H1 (cell line): ENCODE results near the gene POU6F2. TPM values are rescaled to one million over a fixed set of nuclear protein-coding genes. Genes with fewer than 3 reads are reported as not detected.

ENCODE experiments used
- CTCF ChIA-PET: fragments of 300-600 bp; sonication (Branson Sonifier 250); formaldehyde crosslinking; loops from one replicate; lab custom pipeline; 2021; ENCODE audit not compliant: partially characterized antibody; lab: Charles Lee
- POLR2A ChIA-PET: fragments of 300-600 bp; sonication (Branson Sonifier 250); formaldehyde crosslinking; loops from one replicate; lab custom pipeline; 2021; ENCODE audit warnings: inconsistent platforms; ENCODE audit not compliant: partially characterized antibody; lab: Charles Lee
- DNase-seq, 2 experiments: peaks; one replicate each; pipeline versions ENCODE4 v3.0.0 to v3.0.0-alpha.2; 2010 to 2022; ENCODE audit warnings: low spot score in 2 of 2, low read depth in 1 of 2, mixed read lengths in 1 of 2
- FAIRE-seq: peaks from 2 replicates; lab custom pipeline; 2011; peaks lifted over from hg19 to GRCh38; lab: Jason Lieb, UNC
- H2AFZ ChIP-seq: 2 replicates; pipeline ENCODE4 v1.8.1; 2012; ENCODE audit warnings: low read length, inconsistent platforms
- H2AK5ac ChIP-seq: 2 replicates; pipeline ENCODE4 v1.6.1; 2013; ENCODE audit warnings: low read depth, low read length
- H2BK120ac ChIP-seq: replicated peaks from 2 replicates; pipeline ENCODE3; 2013; ENCODE audit warnings: low read depth, low read length, inconsistent platforms
- H2BK12ac ChIP-seq: 2 replicates; pipeline ENCODE4 v1.6.1; 2013; ENCODE audit warnings: low read depth, low read length
- H2BK15ac ChIP-seq: 2 replicates; pipeline ENCODE4 v1.6.1; 2013; ENCODE audit warnings: low read length
- H2BK20ac ChIP-seq: 2 replicates; pipeline ENCODE4 v1.6.1; 2013; ENCODE audit warnings: low read length
- H2BK5ac ChIP-seq: 2 replicates; pipeline ENCODE4 v1.6.1; 2013; ENCODE audit warnings: low read depth, low read length
- H3K14ac ChIP-seq: 2 replicates; pipeline ENCODE4 v1.6.1; 2013; ENCODE audit warnings: inconsistent platforms; ENCODE audit not compliant: insufficient read length
- H3K18ac ChIP-seq: 2 replicates; pipeline ENCODE4 v1.6.1; 2013; ENCODE audit warnings: low read length; ENCODE audit errors: extremely low read depth
- H3K23ac ChIP-seq: 2 replicates; pipeline ENCODE4 v1.6.1; 2013; ENCODE audit warnings: inconsistent platforms; ENCODE audit not compliant: insufficient read length
- H3K23me2 ChIP-seq: 2 replicates; pipeline ENCODE4 v1.6.1; 2013; ENCODE audit warnings: low read depth, low read length
- H3K27ac ChIP-seq: 2 replicates; pipeline ENCODE4 v1.6.1; 2011; ENCODE audit warnings: low read depth, low read length, inconsistent platforms
- H3K27me3 ChIP-seq, 4 experiments: replicated peaks in 1 of 4; 1 replicate in 1 of 4; 2 replicates in 3 of 4; pipeline versions ENCODE4 v1.6.1 to v1.8.1; 2011 to 2013; ENCODE audit warnings: low read length in 3 of 4, mild to moderate bottlenecking in 3 of 4, inconsistent platforms in 2 of 4, mixed read lengths in 2 of 4, moderate library complexity in 1 of 4; ENCODE audit not compliant: control insufficient read depth in 3 of 4, insufficient read depth in 3 of 4; ENCODE audit errors: extremely low read depth in 1 of 4
- H3K36me3 ChIP-seq, 4 experiments: 2 replicates each; pipeline versions ENCODE4 v1.6.1 to v1.8.1; 2011 to 2013; ENCODE audit warnings: mild to moderate bottlenecking in 4 of 4, low read length in 3 of 4, moderate library complexity in 2 of 4, control low read depth in 1 of 4, inconsistent platforms in 1 of 4; ENCODE audit not compliant: insufficient read depth in 4 of 4, control insufficient read depth in 2 of 4
- H3K4ac ChIP-seq: replicated peaks from 2 replicates; pipeline ENCODE3; 2013; ENCODE audit warnings: low read length, low read depth, mixed read lengths, inconsistent platforms; ENCODE audit not compliant: insufficient read length
- H3K4me1 ChIP-seq, 4 experiments: replicated peaks in 1 of 4; 1 replicate in 1 of 4; 2 replicates in 3 of 4; pipeline versions ENCODE4 v1.6.1 to v1.8.1; 2011 to 2013; ENCODE audit warnings: low read length in 3 of 4, inconsistent platforms in 2 of 4, mixed read lengths in 1 of 4; ENCODE audit not compliant: insufficient read depth in 4 of 4, control insufficient read depth in 3 of 4
- H3K4me2 ChIP-seq, 2 experiments: 2 replicates each; pipeline versions ENCODE4 v1.6.1 to v1.8.1; 2011 to 2013; ENCODE audit warnings: low read depth in 2 of 2, low read length in 2 of 2, control low read depth in 1 of 2, inconsistent platforms in 1 of 2, mild to moderate bottlenecking in 1 of 2; ENCODE audit not compliant: insufficient read depth in 1 of 2
- H3K4me3 ChIP-seq, 4 experiments: fragments of 200-600, 300-600 bp in 1 of 4; sonication (generic), shearing (Covaris generic), sonication (Bioruptor Twin) in 1 of 4; 2 replicates each; pipeline versions ENCODE4 v1.5.1 to v1.8.1; 2011 to 2016; ENCODE audit warnings: low read length in 4 of 4, low read depth in 3 of 4, control low read depth in 2 of 4, inconsistent platforms in 2 of 4, mild to moderate bottlenecking in 2 of 4, mixed read lengths in 1 of 4, moderate library complexity in 1 of 4; ENCODE audit not compliant: insufficient read depth in 2 of 4; ENCODE audit errors: extremely low read depth in 1 of 4
- H3K56ac ChIP-seq: replicated peaks from 2 replicates; pipeline ENCODE3; 2013; ENCODE audit warnings: low read depth, mild to moderate bottlenecking, mixed read lengths, low read length, inconsistent platforms; ENCODE audit not compliant: insufficient read length
- H3K79me1 ChIP-seq: 2 replicates; pipeline ENCODE4 v1.6.1; 2013; ENCODE audit warnings: low read depth, low read length, control low read depth
- H3K79me2 ChIP-seq, 2 experiments: 2 replicates each; pipeline versions ENCODE4 v1.6.1 to v1.8.1; 2012 to 2013; ENCODE audit warnings: low read length in 2 of 2, mild to moderate bottlenecking in 2 of 2, inconsistent platforms in 1 of 2; ENCODE audit not compliant: insufficient read depth in 2 of 2, control insufficient read depth in 1 of 2
- H3K9ac ChIP-seq, 4 experiments: replicated peaks in 1 of 4; 1 replicate in 1 of 4; 2 replicates in 3 of 4; pipeline versions ENCODE4 v1.6.1 to v1.8.1; 2011 to 2013; ENCODE audit warnings: low read depth in 3 of 4, low read length in 3 of 4, control low read depth in 2 of 4, mild to moderate bottlenecking in 2 of 4, moderate library complexity in 2 of 4, inconsistent platforms in 1 of 4; ENCODE audit errors: extremely low read depth in 1 of 4
- H3K9me3 ChIP-seq, 2 experiments: 2 replicates each; pipeline versions ENCODE4 v1.6.1 to v1.8.1; 2012 to 2013; ENCODE audit warnings: mild to moderate bottlenecking in 2 of 2, moderate library complexity in 2 of 2, control low read depth in 1 of 2, inconsistent platforms in 1 of 2, low read depth in 1 of 2, low read length in 1 of 2, mixed read lengths in 1 of 2; ENCODE audit not compliant: insufficient read depth in 2 of 2
- H4K20me1 ChIP-seq, 2 experiments: replicated peaks in 1 of 2; 2 replicates each; pipeline versions ENCODE3 to v1.8.1; 2011 to 2013; ENCODE audit warnings: inconsistent platforms in 2 of 2, low read length in 2 of 2, mild to moderate bottlenecking in 1 of 2; ENCODE audit not compliant: insufficient read depth in 2 of 2, control insufficient read depth in 1 of 2
- H4K5ac ChIP-seq: 2 replicates; pipeline ENCODE4 v1.6.1; 2013; ENCODE audit warnings: low read length, low read depth, mixed read lengths, inconsistent platforms; ENCODE audit not compliant: insufficient read length
- H4K8ac ChIP-seq: 2 replicates; pipeline ENCODE4 v1.8.0; 2013; ENCODE audit warnings: mild to moderate bottlenecking, moderate library complexity, low read length, inconsistent platforms; ENCODE audit not compliant: insufficient read depth; ENCODE audit errors: extremely low read depth
- H4K91ac ChIP-seq: replicated peaks from 2 replicates; pipeline ENCODE3; 2013; ENCODE audit warnings: low read length, mixed read lengths, inconsistent platforms; ENCODE audit not compliant: insufficient read length
- BACH1 ChIP-seq: IDR thresholded peaks from 2 replicates; pipeline ENCODE4 v1.6.1; 2012; ENCODE audit warnings: low read length, improper control_type of control experiment
- CHD1 ChIP-seq: IDR thresholded peaks from 2 replicates; pipeline ENCODE4 v1.6.1; 2012; ENCODE audit warnings: low read depth, low read length, improper control_type of control experiment
- CTCF ChIP-seq, 3 experiments: IDR thresholded peaks; 1 replicate in 2 of 3; 2 replicates in 1 of 3; pipeline versions ENCODE4 v1.5.1 to v1.6.1; 2011; ENCODE audit warnings: low read length in 3 of 3, mild to moderate bottlenecking in 3 of 3, inconsistent platforms in 2 of 3, low read depth in 1 of 3, moderate library complexity in 1 of 3; ENCODE audit not compliant: insufficient read depth in 1 of 3; ENCODE audit errors: control extremely low read depth in 1 of 3
- EGR1 ChIP-seq: IDR thresholded peaks from 2 replicates; pipeline ENCODE4 v1.6.1; 2011; ENCODE audit warnings: low read depth, low read length, borderline replicate concordance
- JUND ChIP-seq: IDR thresholded peaks from 2 replicates; pipeline ENCODE4 v1.6.1; 2011; ENCODE audit warnings: mild to moderate bottlenecking, improper control_type of control experiment, low read length
- KDM1A ChIP-seq: fragments of 200-600, 300-600 bp; sonication (generic); IDR thresholded peaks from 2 replicates; pipeline ENCODE4 v1.7.1; 2016; ENCODE audit warnings: mild to moderate bottlenecking, low read length, borderline replicate concordance
- NRF1 ChIP-seq: IDR thresholded peaks from 2 replicates; pipeline ENCODE4 v1.6.1; 2011; ENCODE audit warnings: mild to moderate bottlenecking, low read depth, low read length, improper control_type of control experiment
- RXRA ChIP-seq: IDR thresholded peaks from 2 replicates; pipeline ENCODE4 v1.6.1; 2011; ENCODE audit warnings: low read depth, mild to moderate bottlenecking, low read length, moderate library complexity; ENCODE audit not compliant: insufficient read depth
- SP2 ChIP-seq: IDR thresholded peaks from 2 replicates; pipeline ENCODE4 v1.6.1; 2012; ENCODE audit warnings: mild to moderate bottlenecking, low read length, inconsistent platforms
- TAF1 ChIP-seq: IDR thresholded peaks from 2 replicates; pipeline ENCODE4 v1.6.1; 2011; ENCODE audit warnings: mild to moderate bottlenecking, low read depth, low read length
- USF2 ChIP-seq: IDR thresholded peaks from 2 replicates; pipeline ENCODE4 v1.6.1; 2011; ENCODE audit warnings: low read length, improper control_type of control experiment
- WGBS, 2 experiments: shearing (Covaris generic) in 1 of 2; methylation state at CpG; one replicate each; pipeline versions ENCODE4 v1.1.6 to v1.1.7; 2013 to 2015; ENCODE audit warnings: low lambda C conversion rate in 2 of 2, mixed read lengths in 2 of 2, inconsistent platforms in 1 of 2, low coverage in 1 of 2, missing lambda C conversion rate in 1 of 2; ENCODE audit not compliant: insufficient replicate concordance in 2 of 2, insufficient coverage in 1 of 2, insufficient read length in 1 of 2; ENCODE audit errors: extremely low coverage in 1 of 2, missing lambda C conversion rate in 1 of 2; 5-methylcytosine and 5-hydroxymethylcytosine counted together
- polyA plus RNA-seq, 7 experiments: library from polyadenylated mRNA; depleted of rRNA in 3 of 7; stranded (reverse) in 5 of 7; unstranded in 2 of 7; fragments of >200 nt in 5 of 7; fragments of 200-250 nt in 2 of 7; gene quantifications; 1 replicate in 5 of 7; 2 replicates in 1 of 7; 4 replicates in 1 of 7; pipeline versions ENCODE4 v1.2.1 to v1.2.3, GENCODE V29; 2011 to 2013; ENCODE audit warnings: missing spikeins in 2 of 7, mixed read lengths in 2 of 7
- total RNA-seq: library from RNA; stranded (reverse); fragmentation: NEBNext Ultra II Directional; extraction: Animal tissue kit (Norgen Biotek cat#: 25700); gene quantifications from 2 replicates; pipeline ENCODE4 v1.2.1, GENCODE V29; 2021

POU6F2 gene
- total and polyA plus RNA-seq, 2 of the 8 experiments (the other 6 are each of a cell fraction or from before 2014, with no cell fraction given) = 1.1 to 2.0 TPM

- Histone ChIP-seq H4K8ac (no peak overlapping the region), H3K23me2 (no peaks in the 10 kb centered on the region), H2BK5ac (no peak overlapping the region), H3K4ac (no peak overlapping the region), H2BK12ac (no peak overlapping the region), H3K9ac (no peak overlapping the region), H4K5ac (no peak overlapping the region), H3K14ac (no peak overlapping the region), H2BK120ac (no peak overlapping the region), H3K79me2 (no peaks in the 10 kb centered on the region), H3K9me3 (no peaks in the 10 kb centered on the region), H4K20me1 (no peaks in the 10 kb centered on the region), H3K27ac (no peak overlapping the region), H3K4me3 (no peak overlapping the region), H3K79me1 (no peaks in the 10 kb centered on the region), H3K18ac (no peak overlapping the region), H2BK15ac (no peak overlapping the region), H3K36me3 (no peaks in the 10 kb centered on the region), H4K91ac (no peak overlapping the region), H3K23ac (no peak overlapping the region), H2AK5ac (no peak overlapping the region), H3K4me1 (peaks cover 0 to 8% (median 0%) of the 10 kb centered on the region in 4 experiments; a peak in 2 of 7 replicates), H2AFZ (no peak overlapping the region), H2BK20ac (no peak overlapping the region), H3K27me3 (no peaks in the 10 kb centered on the region), H3K4me2 (no peak overlapping the region), H3K56ac (no peak overlapping the region)
- POLR2A ChIA-PET = interaction anchor here (0.6 kb wide), 1 partner anchor 405 kb away, joined by 3 read pairs; no protein-coding TSS in a partner anchor
- FAIRE-seq (no peak), DNase-seq (no peak)
- CTCF ChIA-PET = interaction anchor here (0.8 to 1.2 kb wide), 2 partner anchors 10 to 37 kb away, joined by 3 to 4 read pairs; no protein-coding TSS in a partner anchor
- WGBS, 2 experiments = 93% methylated on average over 1 of the region's 1 CpG; no CpG with 5 or more reads in 1 of the 2 experiments
- no peak for TF ChIP-seq SP2
- no peak for TF ChIP-seq NRF1
- no peak for TF ChIP-seq TAF1
- no peak for TF ChIP-seq KDM1A
- TF ChIP-seq CHD1 = no peak
- no peak for TF ChIP-seq EGR1
- TF ChIP-seq USF2 = no peak
- no peak for TF ChIP-seq RXRA
- no peak for TF ChIP-seq JUND
- TF ChIP-seq CTCF (IDR thresholded peaks at IDR 0.05; ENCODE audit: control extremely low read depth in 1 of 3, insufficient read depth in 1 of 3, low read depth in 1 of 3, low read length in 3 of 3) = no peak
- TF ChIP-seq BACH1 = no peak
Observed at GRCh38 chr7:39045231-39045630, 67.5 kb downstream of the POU6F2 start.
